ENCODE data around the gene SNN.

- TF ChIP-seq CTCF (IDR thresholded peaks at IDR 0.05) (no peak), ZFX (IDR thresholded peaks at IDR 0.05; ENCODE audit: borderline replicate concordance) (no peak)
These were observed 16.2 kb downstream of the SNN start for GRCh38 chr16:11684231-11685025.

All from 22Rv1 (cell line).